GM19452 (cell line): Measurements from ENCODE around the gene DRAP1.

Experiments used
- ATAC-seq: cut with Tn5 transposase; IDR thresholded peaks from one replicate; pipeline ENCODE4 v1.9.1; 2021; ENCODE audit not compliant: unreplicated experiment

The DRAP1 gene

GRCh38 chr11:65900899-65901180 lies 18.4 kb upstream of the DRAP1 start:
- ATAC-seq = no peak

- no peak for ATAC-seq
These were observed 16.2 kb upstream of the DRAP1 start for GRCh38 chr11:65903068-65903481.

- ATAC-seq = no peak
These were observed 15.5 kb upstream of the DRAP1 start for GRCh38 chr11:65903715-65904114.

- ATAC-seq = no peak
These were observed 12.6 kb upstream of the DRAP1 start for GRCh38 chr11:65906602-65907001.

- no peak for ATAC-seq
These were observed 11.3 kb upstream of the DRAP1 start for GRCh38 chr11:65907878-65908277.

- no peak for ATAC-seq
These were observed 7.3 kb upstream of the DRAP1 start for GRCh38 chr11:65911682-65912568.

GRCh38 chr11:65912845-65913244 lies 6.4 kb upstream of the DRAP1 start:
- ATAC-seq = no peak

- ATAC-seq = no peak
These were observed 4.0 kb upstream of the DRAP1 start for GRCh38 chr11:65915101-65915820.

- no peak for ATAC-seq
These were observed 3.4 kb upstream of the DRAP1 start for GRCh38 chr11:65915821-65916251.

- ATAC-seq = no peak
These were observed 2.8 kb upstream of the DRAP1 start for GRCh38 chr11:65916391-65916790.

GRCh38 chr11:65917077-65917433 lies 2.2 kb upstream of the DRAP1 start:
- no peak for ATAC-seq

- no peak for ATAC-seq
These were observed 1.6 kb upstream of the DRAP1 start for GRCh38 chr11:65917434-65918210.

- ATAC-seq = peak; percentile 41
These were observed 750 bp upstream of the DRAP1 start, which contains the start of gene C11orf68 for GRCh38 chr11:65918211-65919140. Gene C11orf68, minus strand, starts transcription at chr11:65919062. Its CDS starts 31 bp downstream, at chr11:65919031.

- peak; percentile 46 for ATAC-seq
These were observed 546 bp downstream of the DRAP1 start for GRCh38 chr11:65919573-65920371.

- no peak for ATAC-seq
These were observed 1.2 kb downstream of the DRAP1 start for GRCh38 chr11:65920372-65920802.

GRCh38 chr11:65921033-65921555 lies 1.9 kb downstream of the DRAP1 start:
- ATAC-seq = no peak

GRCh38 chr11:65921876-65922275 lies 2.6 kb downstream of the DRAP1 start:
- no peak for ATAC-seq

GRCh38 chr11:65922565-65922964 lies 3.3 kb downstream of the DRAP1 start:
- no peak for ATAC-seq

- no peak for ATAC-seq
These were observed 6.2 kb downstream of the DRAP1 start for GRCh38 chr11:65925397-65925796.
